Right atrium auricular region (tissue), 2 donors: Measurements from ENCODE around the gene MYH10. TPM values are rescaled to one million over a fixed set of nuclear protein-coding genes. Genes with fewer than 3 reads are reported as not detected.

Experiments used
- DNase-seq: peaks from one replicate; pipeline ENCODE4 v3.0.0-alpha.2; 2019; ENCODE audit warnings: low spot score
- H3K27ac ChIP-seq, 2 donors: fragments of 200-600 bp; sonication (generic); 1 replicate in 1 of 2; 2 replicates in 1 of 2; pipeline ENCODE4 v1.5.1; 2016 to 2019
- H3K27me3 ChIP-seq, 2 donors: fragments of 200-600 bp; sonication (generic); one replicate each; pipeline versions ENCODE4 v1.5.1 to v1.6.0; 2017 to 2019
- H3K36me3 ChIP-seq: fragments of 200-600 bp; sonication (generic); one replicate; pipeline ENCODE4 v1.5.1; 2016
- H3K4me1 ChIP-seq, 2 donors: fragments of 200-600 bp; sonication (generic); one replicate each; pipeline versions ENCODE4 v1.5.1 to v1.6.0; 2017 to 2019
- H3K4me3 ChIP-seq, 2 donors: fragments of 200-600 bp; sonication (generic); 1 replicate in 1 of 2; 2 replicates in 1 of 2; pipeline ENCODE4 v1.5.1; 2017 to 2019; ENCODE audit warnings: mild to moderate bottlenecking in 1 of 2, moderate library complexity in 1 of 2
- H3K9me3 ChIP-seq, 2 donors: fragments of 200-600 bp; sonication (generic); one replicate each; pipeline ENCODE4 v1.5.1; 2019
- CTCF ChIP-seq, 2 donors: fragments of 200-600 bp; sonication (generic); IDR thresholded peaks; one replicate each; pipeline ENCODE4 v1.5.1; 2019; ENCODE audit warnings: antibody characterized with exemption in 2 of 2
- total RNA-seq, 2 donors: library from RNA; depleted of rRNA; stranded (reverse); fragments of >200 nt; gene quantifications; one replicate each; pipeline ENCODE4 v1.1.0, GENCODE V29; 2016

MYH10 gene
- total RNA-seq, 2 donors from 2014 or later, result 48.9 to 49.1 TPM

GRCh38 chr17:8499171-8499570 lies 131.4 kb downstream of the MYH10 start:
- Histone ChIP-seq H3K36me3 (peaks cover 69% of the 10 kb centered on the region), H3K27me3 (no peaks in the 10 kb centered on the region), H3K4me3 (no peak overlapping the region), H3K9me3 (no peaks in the 10 kb centered on the region), H3K4me1 (no peaks in the 10 kb centered on the region), H3K27ac (no peak overlapping the region)
- no peak for TF ChIP-seq CTCF (IDR thresholded peaks at IDR 0.05)
- DNase-seq, result no peak

- no peaks in the 10 kb centered on the region for H3K9me3 ChIP-seq
- H3K36me3 ChIP-seq, result peaks cover 94% of the 10 kb centered on the region
- H3K4me3 ChIP-seq, result no peak overlapping the region
- H3K27ac ChIP-seq, result no peak overlapping the region
- DNase-seq, result no peak
- no peaks in the 10 kb centered on the region for H3K4me1 ChIP-seq
- no peaks in the 10 kb centered on the region for H3K27me3 ChIP-seq
- TF ChIP-seq CTCF (IDR thresholded peaks at IDR 0.05), result no peak
Observed at GRCh38 chr17:8496081-8496480, 134.4 kb downstream of the MYH10 start.

GRCh38 chr17:8494506-8495111 lies 135.9 kb downstream of the MYH10 start:
- TF ChIP-seq CTCF (IDR thresholded peaks at IDR 0.05), result no peak
- no peak for DNase-seq
- Histone ChIP-seq H3K9me3 (no peaks in the 10 kb centered on the region), H3K4me1 (no peaks in the 10 kb centered on the region), H3K4me3 (no peak overlapping the region), H3K27ac (no peak overlapping the region), H3K27me3 (no peaks in the 10 kb centered on the region), H3K36me3 (peaks cover 94% of the 10 kb centered on the region)

GRCh38 chr17:8494021-8494420 lies 136.5 kb downstream of the MYH10 start:
- DNase-seq, result no peak
- H3K4me1 ChIP-seq, result no peaks in the 10 kb centered on the region
- no peaks in the 10 kb centered on the region for H3K27me3 ChIP-seq
- TF ChIP-seq CTCF (IDR thresholded peaks at IDR 0.05), result no peak
- H3K36me3 ChIP-seq, result peaks cover 94% of the 10 kb centered on the region
- H3K4me3 ChIP-seq, result no peak overlapping the region
- H3K27ac ChIP-seq, result no peak overlapping the region
- no peaks in the 10 kb centered on the region for H3K9me3 ChIP-seq

- DNase-seq, result no peak
- Histone ChIP-seq H3K9me3 (no peaks in the 10 kb centered on the region), H3K4me1 (no peaks in the 10 kb centered on the region), H3K27ac (no peak overlapping the region), H3K27me3 (no peaks in the 10 kb centered on the region), H3K36me3 (peaks cover 93% of the 10 kb centered on the region), H3K4me3 (no peak overlapping the region)
- no peak for TF ChIP-seq CTCF (IDR thresholded peaks at IDR 0.05)
Observed at GRCh38 chr17:8492121-8492520, 138.4 kb downstream of the MYH10 start.
